Adrenal gland (tissue), 5 donors: ENCODE data around the gene OSBPL10.

Experiments used
- POLR2A ChIP-seq, 2 donors: fragments of 450-650 bp; IDR thresholded peaks; one replicate each; pipeline ENCODE4 v1.6.1; 2017; ENCODE audit warnings: antibody characterized with exemption in 2 of 2, mild to moderate bottlenecking in 2 of 2, moderate library complexity in 1 of 2
- TF ChIP-seq, protein P1 (sequence below), 6 experiments: fragments of 450-650 bp in 4 of 6; fragments of 200-600 bp in 2 of 6; sonication (generic) in 1 of 6; IDR thresholded peaks; 1 replicate in 5 of 6; 2 replicates in 1 of 6; pipeline versions ENCODE4 v1.5.1 to v1.8.0; 2016 to 2021; ENCODE audit warnings: antibody characterized with exemption in 6 of 6, mild to moderate bottlenecking in 2 of 6, moderate library complexity in 1 of 6
- donor health status: DM: no; HTN: no; CAD: no.

DNA sequence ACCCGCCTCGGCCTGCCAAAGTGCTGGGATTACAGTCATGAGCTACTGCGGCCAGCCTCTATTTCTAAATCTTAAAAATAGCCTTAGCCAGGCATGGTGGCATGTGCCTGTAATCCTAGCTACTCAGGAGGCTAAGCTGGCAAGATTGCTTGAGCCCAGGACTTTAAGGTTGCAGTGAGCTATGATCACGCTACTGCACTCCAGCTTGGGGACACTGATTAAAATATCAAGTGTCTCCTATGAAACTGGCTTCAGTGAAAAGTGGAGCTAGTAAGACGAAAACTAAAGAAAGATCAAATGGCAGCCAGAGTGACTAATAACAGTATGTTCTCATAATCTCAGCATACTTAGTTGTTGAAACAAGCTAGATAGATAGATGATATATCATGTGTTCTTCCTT, 335.8 kb downstream of the OSBPL10 start:
- TF ChIP-seq, protein P1, sequence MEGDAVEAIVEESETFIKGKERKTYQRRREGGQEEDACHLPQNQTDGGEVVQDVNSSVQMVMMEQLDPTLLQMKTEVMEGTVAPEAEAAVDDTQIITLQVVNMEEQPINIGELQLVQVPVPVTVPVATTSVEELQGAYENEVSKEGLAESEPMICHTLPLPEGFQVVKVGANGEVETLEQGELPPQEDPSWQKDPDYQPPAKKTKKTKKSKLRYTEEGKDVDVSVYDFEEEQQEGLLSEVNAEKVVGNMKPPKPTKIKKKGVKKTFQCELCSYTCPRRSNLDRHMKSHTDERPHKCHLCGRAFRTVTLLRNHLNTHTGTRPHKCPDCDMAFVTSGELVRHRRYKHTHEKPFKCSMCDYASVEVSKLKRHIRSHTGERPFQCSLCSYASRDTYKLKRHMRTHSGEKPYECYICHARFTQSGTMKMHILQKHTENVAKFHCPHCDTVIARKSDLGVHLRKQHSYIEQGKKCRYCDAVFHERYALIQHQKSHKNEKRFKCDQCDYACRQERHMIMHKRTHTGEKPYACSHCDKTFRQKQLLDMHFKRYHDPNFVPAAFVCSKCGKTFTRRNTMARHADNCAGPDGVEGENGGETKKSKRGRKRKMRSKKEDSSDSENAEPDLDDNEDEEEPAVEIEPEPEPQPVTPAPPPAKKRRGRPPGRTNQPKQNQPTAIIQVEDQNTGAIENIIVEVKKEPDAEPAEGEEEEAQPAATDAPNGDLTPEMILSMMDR (IDR thresholded peaks at IDR 0.05), result no peak
- no peak for TF ChIP-seq POLR2A (IDR thresholded peaks at IDR 0.05)
